A673 (cell line): Measurements from ENCODE around the gene PCP2.

ENCODE experiments used
- EZH2 ChIP-seq: fragments of 200-600 bp; sonication (generic); IDR thresholded peaks from 2 replicates; pipeline ENCODE4 v1.6.1; 2017; ENCODE audit warnings: borderline replicate concordance, low read depth, mild to moderate bottlenecking, mixed read lengths, antibody characterized with exemption, low read length; ENCODE audit not compliant: poor library complexity, severe bottlenecking
- TF ChIP-seq, protein P1 (sequence below): fragments of 300-800, 200-600 bp; sonication (generic); conservative IDR thresholded peaks from 2 replicates; pipeline ENCODE4 v1.5.1; 2017; ENCODE audit warnings: low read depth, mild to moderate bottlenecking, antibody characterized with exemption, low read length, moderate library complexity, mixed read lengths

DNA sequence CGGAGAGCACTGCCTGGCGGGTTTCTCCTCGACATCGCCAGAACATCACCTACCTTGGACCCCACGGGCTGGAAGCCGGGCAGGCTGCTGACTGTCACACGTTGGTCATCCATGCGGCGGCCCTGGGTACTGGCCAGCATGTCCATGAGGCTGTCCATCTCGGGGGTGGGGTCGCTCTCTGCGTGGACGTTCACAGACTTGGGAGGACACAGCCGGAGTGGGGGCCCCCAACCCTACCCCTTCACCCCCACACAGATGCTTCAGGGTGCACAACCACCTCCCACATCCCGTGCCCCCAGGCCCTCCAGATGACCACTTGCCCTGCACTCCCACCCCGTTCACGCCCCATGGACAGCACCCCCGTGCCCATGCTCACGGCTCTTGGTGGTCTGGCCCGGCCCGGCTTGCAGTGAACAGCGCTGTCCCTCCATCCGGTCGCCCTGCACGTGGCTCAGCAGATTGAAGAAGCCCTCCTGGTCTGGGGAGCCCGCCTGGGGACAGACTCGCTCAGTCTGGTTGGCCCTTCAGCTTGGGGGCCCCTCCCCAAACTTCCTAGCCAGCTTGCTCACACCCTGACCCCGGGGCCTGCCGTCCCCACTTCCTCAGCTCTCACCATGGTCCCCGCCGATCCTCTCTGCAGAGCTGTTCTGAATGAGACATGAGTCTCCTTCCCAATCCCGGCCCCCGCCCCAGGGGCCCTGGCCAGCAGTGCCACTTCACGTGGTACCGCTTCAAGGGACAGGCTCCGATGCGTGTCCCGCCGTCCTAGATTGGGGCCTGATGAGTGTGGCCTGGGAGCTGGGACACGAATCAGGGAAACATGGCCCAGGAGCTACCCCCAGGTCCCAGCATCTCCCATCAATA lies 947 bp downstream of the PCP2 start:
- no peak for TF ChIP-seq EZH2
- TF ChIP-seq, protein P1, sequence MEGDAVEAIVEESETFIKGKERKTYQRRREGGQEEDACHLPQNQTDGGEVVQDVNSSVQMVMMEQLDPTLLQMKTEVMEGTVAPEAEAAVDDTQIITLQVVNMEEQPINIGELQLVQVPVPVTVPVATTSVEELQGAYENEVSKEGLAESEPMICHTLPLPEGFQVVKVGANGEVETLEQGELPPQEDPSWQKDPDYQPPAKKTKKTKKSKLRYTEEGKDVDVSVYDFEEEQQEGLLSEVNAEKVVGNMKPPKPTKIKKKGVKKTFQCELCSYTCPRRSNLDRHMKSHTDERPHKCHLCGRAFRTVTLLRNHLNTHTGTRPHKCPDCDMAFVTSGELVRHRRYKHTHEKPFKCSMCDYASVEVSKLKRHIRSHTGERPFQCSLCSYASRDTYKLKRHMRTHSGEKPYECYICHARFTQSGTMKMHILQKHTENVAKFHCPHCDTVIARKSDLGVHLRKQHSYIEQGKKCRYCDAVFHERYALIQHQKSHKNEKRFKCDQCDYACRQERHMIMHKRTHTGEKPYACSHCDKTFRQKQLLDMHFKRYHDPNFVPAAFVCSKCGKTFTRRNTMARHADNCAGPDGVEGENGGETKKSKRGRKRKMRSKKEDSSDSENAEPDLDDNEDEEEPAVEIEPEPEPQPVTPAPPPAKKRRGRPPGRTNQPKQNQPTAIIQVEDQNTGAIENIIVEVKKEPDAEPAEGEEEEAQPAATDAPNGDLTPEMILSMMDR = no peak
